HepG2 (cell line): ENCODE results near the gene ZFAND3. TPM values are rescaled to one million over a fixed set of nuclear protein-coding genes. Genes with fewer than 3 reads are reported as not detected.

Experiments used
- ATAC-seq: fragments of 200-7000 bp; cut with Tn5 transposase; 3 replicates; pipeline ENCODE4 v1.9.1; 2020; ENCODE audit warnings: mild to moderate bottlenecking, moderate library complexity
- BruUV-seq: library from RNA; stranded (reverse); fragments of 400-500 nt; replicated peaks from 2 replicates; lab custom pipeline; 2021; lab: Mats Ljungman, UMichigan
- CTCF ChIA-PET: fragments of 300-600 bp; formaldehyde crosslinking; extraction: SDS; loops from one replicate; lab custom pipeline; 2021; ENCODE audit warnings: low total read pairs, inconsistent platforms, low intra/inter-chr PET ratio; lab: Yijun Ruan, JAX
- POLR2A ChIA-PET: fragments of 350-600 bp; sonication (Branson Sonifier 250); formaldehyde crosslinking; loops from one replicate; lab custom pipeline; 2020; ENCODE audit warnings: antibody characterized with exemption, inconsistent platforms; lab: Yijun Ruan, JAX
- DNase-seq: peaks from one replicate; pipeline ENCODE4 v3.0.0-alpha.2; 2015; ENCODE audit warnings: low spot score
- FAIRE-seq: peaks from 3 replicates; lab custom pipeline; 2011; peaks lifted over from hg19 to GRCh38; lab: Jason Lieb, UNC
- H2AFZ ChIP-seq: one replicate; pipeline ENCODE4 v1.6.1; 2011; ENCODE audit warnings: low read length, inconsistent platforms
- H3K27ac ChIP-seq: fragments of 300-600 bp; 3 replicates; pipeline ENCODE4 v1.8.0; 2011; ENCODE audit warnings: mixed run types, mild to moderate bottlenecking, mixed read lengths, low read length, inconsistent platforms; ENCODE audit not compliant: insufficient read depth; ENCODE audit errors: extremely low read length
- H3K27me3 ChIP-seq, 2 experiments: fragments of 200-600 bp in 1 of 2; 2 replicates in 1 of 2; 3 replicates in 1 of 2; pipeline versions ENCODE4 v1.6.0 to v1.8.0; 2011; ENCODE audit warnings: low read length in 2 of 2, mild to moderate bottlenecking in 2 of 2, moderate library complexity in 2 of 2, inconsistent platforms in 1 of 2; ENCODE audit not compliant: insufficient read depth in 2 of 2, control insufficient read depth in 1 of 2
- H3K36me3 ChIP-seq, 2 experiments: fragments of 200-600 bp in 1 of 2; replicated peaks in 1 of 2; 2 replicates in 1 of 2; 3 replicates in 1 of 2; pipeline versions ENCODE4 v1.5.1 to v1.8.0; 2011; ENCODE audit warnings: low read length in 2 of 2, inconsistent platforms in 1 of 2; ENCODE audit not compliant: insufficient read depth in 2 of 2, control insufficient read depth in 1 of 2
- H3K4me1 ChIP-seq: 2 replicates; pipeline ENCODE4 v1.5.1; 2012; ENCODE audit warnings: low read length, inconsistent platforms; ENCODE audit not compliant: insufficient read depth
- H3K4me2 ChIP-seq: 2 replicates; pipeline ENCODE4 v1.6.0; 2011; ENCODE audit warnings: low read depth, low read length, inconsistent platforms
- H3K4me3 ChIP-seq, 3 experiments: fragments of 200-600 bp in 1 of 3; sonication (generic), shearing (Covaris generic) in 1 of 3; replicated peaks in 1 of 3; 2 replicates each; pipeline ENCODE4 v1.5.1; 2011 to 2016; ENCODE audit warnings: low read length in 3 of 3, inconsistent platforms in 2 of 3, low read depth in 2 of 3, mild to moderate bottlenecking in 2 of 3, control low read depth in 1 of 3, mixed read lengths in 1 of 3; ENCODE audit not compliant: insufficient read depth in 1 of 3
- H3K79me2 ChIP-seq: one replicate; pipeline ENCODE4 v1.6.1; 2011; ENCODE audit warnings: low read length, inconsistent platforms; ENCODE audit not compliant: insufficient read depth
- H3K9ac ChIP-seq: 2 replicates; pipeline ENCODE4 v1.6.0; 2011; ENCODE audit warnings: mild to moderate bottlenecking, low read depth, low read length, inconsistent platforms; ENCODE audit not compliant: insufficient read depth
- H3K9me3 ChIP-seq: 2 replicates; pipeline ENCODE4 v1.5.1; 2012; ENCODE audit warnings: mild to moderate bottlenecking, low read length
- H4K20me1 ChIP-seq: 2 replicates; pipeline ENCODE4 v1.6.0; 2011; ENCODE audit warnings: inconsistent platforms, mild to moderate bottlenecking, low read length, moderate library complexity; ENCODE audit not compliant: insufficient read depth
- HDAC2 ChIP-seq: sonication (generic); formaldehyde crosslinking; IDR thresholded peaks from 2 replicates; pipeline ENCODE4 v1.4.0; 2020; ENCODE audit warnings: missing genetic modification reagents
- MIER2 ChIP-seq: IDR thresholded peaks from 2 replicates; pipeline ENCODE4 v1.6.1; 2016; ENCODE audit warnings: missing biosample characterization, missing genetic modification reagents
- MYC ChIP-seq: sonication (generic); formaldehyde crosslinking; IDR thresholded peaks from 2 replicates; pipeline ENCODE4 v1.9.0; 2021; ENCODE audit warnings: missing genetic modification reagents, borderline replicate concordance
- NKX3-1 ChIP-seq: sonication (generic); formaldehyde crosslinking; IDR thresholded peaks from 2 replicates; pipeline ENCODE4 v1.5.0; 2020; ENCODE audit warnings: missing genetic modification reagents
- RBM22 ChIP-seq: fragments of 200-400 bp; formaldehyde crosslinking; optimal IDR thresholded peaks from 2 replicates; pipeline ENCODE3; 2017; ENCODE audit warnings: mild to moderate bottlenecking, low read length, moderate library complexity
- REPIN1 ChIP-seq: sonication (generic); formaldehyde crosslinking; IDR thresholded peaks from 2 replicates; pipeline ENCODE4 v1.8.0; 2022; ENCODE audit warnings: missing genetic modification reagents, low read depth, mild to moderate bottlenecking, borderline replicate concordance
- RFXAP ChIP-seq: sonication (generic); formaldehyde crosslinking; IDR thresholded peaks from 2 replicates; pipeline ENCODE4 v1.4.0; 2020; ENCODE audit warnings: missing genetic modification reagents, borderline replicate concordance
- ZBTB21 ChIP-seq: sonication (generic); formaldehyde crosslinking; IDR thresholded peaks from 2 replicates; pipeline ENCODE4 v1.4.0; 2020; ENCODE audit warnings: missing genetic modification reagents
- ZBTB33 ChIP-seq: sonication (generic); formaldehyde crosslinking; IDR thresholded peaks from 2 replicates; pipeline ENCODE4 v1.4.0; 2020; ENCODE audit warnings: missing genetic modification reagents
- ZNF362 ChIP-seq: sonication (generic); formaldehyde crosslinking; IDR thresholded peaks from 2 replicates; pipeline ENCODE4 v1.4.0; 2020; ENCODE audit warnings: missing genetic modification reagents, mild to moderate bottlenecking, borderline replicate concordance
- ZNF576 ChIP-seq: sonication (generic); formaldehyde crosslinking; IDR thresholded peaks from 2 replicates; pipeline ENCODE4 v1.4.0; 2020; ENCODE audit warnings: mild to moderate bottlenecking, missing genetic modification reagents
- ZNF577 ChIP-seq: sonication (generic); formaldehyde crosslinking; IDR thresholded peaks from 2 replicates; pipeline ENCODE4 v1.4.0; 2020; ENCODE audit warnings: mild to moderate bottlenecking, low read depth, missing genetic modification reagents, borderline replicate concordance
- ZNF713 ChIP-seq: sonication (generic); formaldehyde crosslinking; IDR thresholded peaks from 2 replicates; pipeline ENCODE4 v1.4.0; 2020; ENCODE audit warnings: mild to moderate bottlenecking, missing genetic modification reagents
- ZXDC ChIP-seq: sonication (generic); formaldehyde crosslinking; IDR thresholded peaks from 2 replicates; pipeline ENCODE4 v1.5.0; 2020; ENCODE audit warnings: mild to moderate bottlenecking, missing genetic modification reagents
- WGBS: methylation state at CpG from one replicate; pipeline ENCODE4 v1.1.6; 2017; ENCODE audit warnings: low lambda C conversion rate; 5-methylcytosine and 5-hydroxymethylcytosine counted together
- in situ Hi-C: cut with HindIII; loops from 2 replicates; pipeline ENCODE4 v1.10.0; 2017; ENCODE audit warnings: low pct_unique_long_range_greater_than_20kb; ENCODE audit not compliant: extremely low pct_ligation_motif_present
- intact Hi-C: fragments of 100-400 bp; cut with micrococcal nuclease; formaldehyde crosslinking; loops from one replicate; pipeline ENCODE4 v1.10.0; 2022; ENCODE audit not compliant: unreplicated experiment
- polyA plus RNA-seq, 8 experiments: library from polyadenylated mRNA; depleted of rRNA in 3 of 8; stranded (reverse) in 7 of 8; unstranded in 1 of 8; fragments of >200 nt; fragmentation: Illumina TruSeq in 4 of 8; extraction: Trizol in 4 of 8; gene quantifications; 2 replicates each; pipeline versions ENCODE4 v1.2.1 to v1.2.3, GENCODE V29; 2011 to 2016; ENCODE audit warnings: low read depth in 4 of 8, missing spikeins in 1 of 8, mixed read lengths in 1 of 8; ENCODE audit not compliant: insufficient read depth in 1 of 8
- total RNA-seq, 5 experiments: library from RNA; depleted of rRNA; stranded (reverse); fragments of >200 nt; fragmentation: Illumina TruSeq; extraction: Trizol; gene quantifications; 2 replicates each; pipeline ENCODE4 v1.2.3, GENCODE V29; 2016; ENCODE audit warnings: low read depth in 1 of 5
- TF ChIP-seq, protein P1 (sequence below): sonication (generic); formaldehyde crosslinking; IDR thresholded peaks from 2 replicates; pipeline ENCODE4 v1.5.0; 2020; ENCODE audit warnings: missing genetic modification reagents, mild to moderate bottlenecking, borderline replicate concordance
- TF ChIP-seq, protein P2 (sequence below): IDR thresholded peaks from 2 replicates; pipeline ENCODE4 v1.6.1; 2016; ENCODE audit warnings: low read depth, control low read depth

The ZFAND3 gene
- total and polyA plus RNA-seq, 2 of the 13 experiments (the other 11 are each of a cell fraction or from before 2014, with no cell fraction given) = 16.4 to 17.1 TPM

DNA sequence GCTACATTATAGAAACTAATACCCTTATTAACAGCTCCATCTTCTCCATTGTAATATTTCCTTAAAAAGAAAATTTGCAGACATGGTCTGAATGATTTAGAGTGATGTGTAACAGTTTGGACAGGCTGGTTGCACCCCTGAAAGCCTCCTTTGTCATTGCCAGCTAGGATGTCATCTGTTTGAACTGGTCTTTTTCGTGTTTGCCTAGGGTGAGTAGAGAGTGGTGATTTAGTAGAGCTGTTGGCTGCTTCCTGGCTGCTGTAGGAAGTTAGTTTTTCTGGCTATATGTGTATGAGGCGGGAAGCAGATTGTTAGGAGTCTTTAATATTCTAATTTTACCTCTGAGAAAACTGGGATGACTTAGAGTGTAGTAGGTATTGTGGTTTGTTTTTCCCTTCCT lies 101.1 kb downstream of the ZFAND3 start:
- ATAC-seq (peak; percentile 99), DNase-seq (peak; percentile 90), FAIRE-seq (peak; percentile 63)
- BruUV-seq = no TSS peak
- Histone ChIP-seq H3K4me2 (peak overlapping the region; percentile 22; the same call in 1 of the 2 replicates), H3K27me3 (no peaks in the 10 kb centered on the region), H3K36me3 (0 out of 5 replicates have a peak, but pooled peaks cover 0 to 1% of the 10 kb centered on the region in 2 experiments), H2AFZ (no peak overlapping the region), H4K20me1 (peaks cover 20% of the 10 kb centered on the region), H3K27ac (peak overlapping the region; percentile 28), H3K4me1 (peaks cover 32% of the 10 kb centered on the region), H3K9ac (0 out of 2 replicates have a peak overlapping the region, but pooled peaks have one; percentile 8), H3K79me2 (peaks cover 46% of the 10 kb centered on the region), H3K4me3 (no peak overlapping the region), H3K9me3 (no peaks in the 10 kb centered on the region)
- intact Hi-C loops (no loop called here), in situ Hi-C loops (no loop called here)
- ChIA-PET CTCF (no interaction called here), POLR2A (no interaction called here)
- 44% methylated on average over 2 of the region's 2 CpGs for WGBS
- TF ChIP-seq ZBTB33 (no peak), ZBTB21 (CRISPR knock-in tag) (no peak), NKX3-1 (no peak), ZNF576 (CRISPR knock-in tag) (no peak), ZNF362 (CRISPR knock-in tag) (no peak), MIER2 (CRISPR knock-in tag) (no peak), MYC (CRISPR knock-in tag) (no peak), ZNF713 (CRISPR knock-in tag) (no peak), ZXDC (CRISPR knock-in tag) (no peak), RFXAP (no peak), ZNF577 (CRISPR knock-in tag) (no peak), HDAC2 (CRISPR knock-in tag) (peak; percentile 62; the same call in 1 of the 2 replicates), RBM22 (peak; percentile 49), REPIN1 (CRISPR knock-in tag) (no peak)
- TF ChIP-seq, protein P1, sequence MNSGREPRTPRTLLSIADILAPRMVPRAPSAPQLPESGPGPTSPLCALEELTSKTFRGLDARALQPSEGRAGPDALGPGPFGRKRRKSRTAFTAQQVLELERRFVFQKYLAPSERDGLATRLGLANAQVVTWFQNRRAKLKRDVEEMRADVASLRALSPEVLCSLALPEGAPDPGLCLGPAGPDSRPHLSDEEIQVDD (CRISPR knock-in tag) = no peak
- TF ChIP-seq, protein P2, sequence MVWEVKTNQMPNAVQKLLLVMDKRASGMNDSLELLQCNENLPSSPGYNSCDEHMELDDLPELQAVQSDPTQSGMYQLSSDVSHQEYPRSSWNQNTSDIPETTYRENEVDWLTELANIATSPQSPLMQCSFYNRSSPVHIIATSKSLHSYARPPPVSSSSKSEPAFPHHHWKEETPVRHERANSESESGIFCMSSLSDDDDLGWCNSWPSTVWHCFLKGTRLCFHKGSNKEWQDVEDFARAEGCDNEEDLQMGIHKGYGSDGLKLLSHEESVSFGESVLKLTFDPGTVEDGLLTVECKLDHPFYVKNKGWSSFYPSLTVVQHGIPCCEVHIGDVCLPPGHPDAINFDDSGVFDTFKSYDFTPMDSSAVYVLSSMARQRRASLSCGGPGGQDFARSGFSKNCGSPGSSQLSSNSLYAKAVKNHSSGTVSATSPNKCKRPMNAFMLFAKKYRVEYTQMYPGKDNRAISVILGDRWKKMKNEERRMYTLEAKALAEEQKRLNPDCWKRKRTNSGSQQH = no peak
